HG03520 (cell line): Measurements from ENCODE around the gene GRM4.

Experiments
- ATAC-seq: cut with Tn5 transposase; IDR thresholded peaks from one replicate; pipeline ENCODE4 v1.9.1; 2021; ENCODE audit warnings: mild to moderate bottlenecking, moderate library complexity; ENCODE audit not compliant: unreplicated experiment

GRM4 gene

GRCh38 chr6:33983721-33984465, 162.0 kb downstream of the GRM4 start:
- ATAC-seq, result no peak

- ATAC-seq, result no peak
Observed at GRCh38 chr6:33983109-33983716, 162.7 kb downstream of the GRM4 start.

- ATAC-seq, result no peak
Observed at GRCh38 chr6:33981861-33982260, 164.0 kb downstream of the GRM4 start.

GRCh38 chr6:33981421-33981820, 164.5 kb downstream of the GRM4 start:
- no peak for ATAC-seq

GRCh38 chr6:33980176-33981175, 165.4 kb downstream of the GRM4 start:
- no peak for ATAC-seq

GRCh38 chr6:33979750-33980149, 166.1 kb downstream of the GRM4 start:
- ATAC-seq, result no peak

- ATAC-seq, result no peak
Observed at GRCh38 chr6:33978412-33979150, 167.3 kb downstream of the GRM4 start.

- no peak for ATAC-seq
Observed at GRCh38 chr6:33977606-33978411, 168.1 kb downstream of the GRM4 start.

- ATAC-seq, result no peak
Observed at GRCh38 chr6:33976437-33977360, 169.2 kb downstream of the GRM4 start.

GRCh38 chr6:33975661-33976436, 170.0 kb downstream of the GRM4 start:
- no peak for ATAC-seq

- no peak for ATAC-seq
Observed at GRCh38 chr6:33974471-33974870, 171.4 kb downstream of the GRM4 start.

GRCh38 chr6:33974030-33974429, 171.9 kb downstream of the GRM4 start:
- ATAC-seq, result no peak

GRCh38 chr6:33971580-33971979, 174.3 kb downstream of the GRM4 start:
- no peak for ATAC-seq
